NCI-H146 (cell line): ENCODE measurements around the gene NPEPL1.
"Not testable (repeated sequence)": the region's sequence is repeated elsewhere in the genome, so short reads cannot be mapped to it uniquely, and the experiment has no call there.

Source experiments
- DNase-seq: peaks from one replicate; lab custom pipeline; 2025; lab: John Stamatoyannopoulos, UW

Gene NPEPL1

GRCh38 chr20:58742668-58743566, 50.3 kb downstream of the NPEPL1 start:
- DNase-seq = no peak

- DNase-seq = no peak
Measured at GRCh38 chr20:58743929-58744534, 51.4 kb downstream of the NPEPL1 start.

- no peak for DNase-seq
Measured at GRCh38 chr20:58744836-58745235, 52.2 kb downstream of the NPEPL1 start.

GRCh38 chr20:58745391-58745790, 52.8 kb downstream of the NPEPL1 start:
- no peak for DNase-seq

- DNase-seq = no peak
Measured at GRCh38 chr20:58746620-58747019, 54.0 kb downstream of the NPEPL1 start.

GRCh38 chr20:58747211-58747610, 54.6 kb downstream of the NPEPL1 start:
- no peak for DNase-seq

GRCh38 chr20:58748618-58749017, 56.0 kb downstream of the NPEPL1 start:
- no peak for DNase-seq

GRCh38 chr20:58749098-58749769, 56.6 kb downstream of the NPEPL1 start:
- DNase-seq = no peak

GRCh38 chr20:58749979-58750378, 57.4 kb downstream of the NPEPL1 start:
- no peak for DNase-seq

GRCh38 chr20:58750706-58751105, 58.1 kb downstream of the NPEPL1 start:
- DNase-seq = not testable (repeated sequence)

- DNase-seq = no peak
Measured at GRCh38 chr20:58751979-58752378, 59.4 kb downstream of the NPEPL1 start.

- DNase-seq = no peak
Measured at GRCh38 chr20:58752565-58752964, 60.0 kb downstream of the NPEPL1 start.

GRCh38 chr20:58753267-58753921, 60.8 kb downstream of the NPEPL1 start:
- DNase-seq = peak; percentile 69

GRCh38 chr20:58753922-58754551, 61.4 kb downstream of the NPEPL1 start:
- DNase-seq = no peak

- DNase-seq = no peak
Measured at GRCh38 chr20:58754584-58754983, 62.0 kb downstream of the NPEPL1 start.

- DNase-seq = no peak
Measured at GRCh38 chr20:58755062-58755697, 62.6 kb downstream of the NPEPL1 start.

GRCh38 chr20:58755766-58756449, 63.3 kb downstream of the NPEPL1 start:
- DNase-seq = no peak

- DNase-seq = no peak
Measured at GRCh38 chr20:58756450-58756775, 63.8 kb downstream of the NPEPL1 start.

- not testable (repeated sequence) for DNase-seq
Measured at GRCh38 chr20:58757647-58758046, 65.0 kb downstream of the NPEPL1 start.

- DNase-seq = no peak
Measured at GRCh38 chr20:58759947-58760346, 67.3 kb downstream of the NPEPL1 start.

GRCh38 chr20:58760856-58761255, 68.3 kb downstream of the NPEPL1 start:
- DNase-seq = no peak
